Omental fat pad (tissue), 4 donors: ENCODE results near the gene MORC1. TPM values are rescaled to one million over a fixed set of nuclear protein-coding genes. Genes with fewer than 3 reads are reported as not detected.

ENCODE experiments used
- ATAC-seq: fragments of 150-250 bp; one replicate; pipeline ENCODE4 v1.9.1; 2016; ENCODE audit warnings: mild to moderate bottlenecking, moderate library complexity; ENCODE audit not compliant: low FRiP score
- DNase-seq: peaks from one replicate; pipeline ENCODE4 v3.0.0-alpha.2; 2019; ENCODE audit warnings: low spot score
- CTCF ChIP-seq, 3 donors: fragments of 450-650 bp; IDR thresholded peaks; one replicate each; pipeline ENCODE4 v1.5.1; 2016 to 2017; ENCODE audit warnings: antibody characterized with exemption in 3 of 3, mild to moderate bottlenecking in 3 of 3, moderate library complexity in 2 of 3
- total RNA-seq, 4 donors: library from RNA; depleted of rRNA; stranded (reverse); fragments of >200 nt; gene quantifications; one replicate each; pipeline ENCODE4 v1.1.0, GENCODE V29; 2016

The MORC1 gene
- total RNA-seq, 4 donors from 2014 or later: 0.09 TPM; not detected in 3

DNA sequence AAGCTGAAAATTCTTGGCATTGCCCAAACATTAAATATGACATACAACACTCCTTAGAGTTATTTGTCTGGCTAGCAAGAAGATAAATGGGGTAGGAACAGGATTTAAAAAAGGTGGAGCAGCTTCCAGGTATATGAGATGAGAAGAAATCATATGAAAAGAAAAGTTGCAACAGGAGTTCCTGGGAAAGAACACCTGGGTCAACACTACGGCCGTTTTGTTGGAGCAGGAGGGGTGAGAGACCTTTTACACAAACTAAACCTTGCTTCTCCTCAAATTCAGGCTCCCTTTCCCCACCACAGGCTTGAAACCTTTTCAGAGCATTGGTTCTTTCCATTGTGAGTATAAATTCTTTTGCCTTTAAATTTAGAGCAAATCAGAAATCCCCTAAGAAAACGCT is 145.5 kb downstream of the MORC1 start:
- ATAC-seq (no peak), DNase-seq (no peak)
- no peak for TF ChIP-seq CTCF (IDR thresholded peaks at IDR 0.05)

- no peak for ATAC-seq
- no peak for TF ChIP-seq CTCF (IDR thresholded peaks at IDR 0.05)
- no peak for DNase-seq
Observed at GRCh38 chr3:108970561-108970960, 147.4 kb downstream of the MORC1 start.

- DNase-seq (no peak), ATAC-seq (no peak)
- TF ChIP-seq CTCF (IDR thresholded peaks at IDR 0.05): no peak
Observed at GRCh38 chr3:108966773-108967172, 151.2 kb downstream of the MORC1 start.

- DNase-seq (no peak), ATAC-seq (no peak)
- TF ChIP-seq CTCF (IDR thresholded peaks at IDR 0.05): no peak
Observed at GRCh38 chr3:108959017-108959416, 158.9 kb downstream of the MORC1 start.

DNA sequence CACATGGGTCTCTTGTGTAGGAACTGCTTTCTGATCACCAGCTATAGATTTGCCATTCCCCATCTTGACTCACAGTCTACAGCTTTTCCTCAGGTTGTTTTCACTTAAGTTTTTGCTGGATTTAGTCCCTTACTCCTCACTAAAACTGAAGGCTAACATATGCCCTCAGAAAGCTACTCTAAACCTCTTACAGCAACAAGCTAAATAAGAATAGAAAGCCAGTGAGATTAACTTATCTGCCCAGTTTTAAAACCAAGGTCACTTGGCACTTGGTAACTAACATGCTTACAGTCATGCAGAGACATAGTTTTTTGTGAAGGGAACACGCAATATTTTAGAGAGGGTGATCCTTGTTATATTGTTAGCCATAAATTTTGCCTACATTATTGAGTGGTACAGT is 164.2 kb downstream of the MORC1 start, which contains the start of gene GUCA1C:
TSS of gene GUCA1C (minus strand) at position 180 of the 400 bp plus-strand sequence. CDS start at position 63, 117 bp downstream.
- no peak for DNase-seq
- ATAC-seq: no peak
- TF ChIP-seq CTCF (IDR thresholded peaks at IDR 0.05): no peak

DNA sequence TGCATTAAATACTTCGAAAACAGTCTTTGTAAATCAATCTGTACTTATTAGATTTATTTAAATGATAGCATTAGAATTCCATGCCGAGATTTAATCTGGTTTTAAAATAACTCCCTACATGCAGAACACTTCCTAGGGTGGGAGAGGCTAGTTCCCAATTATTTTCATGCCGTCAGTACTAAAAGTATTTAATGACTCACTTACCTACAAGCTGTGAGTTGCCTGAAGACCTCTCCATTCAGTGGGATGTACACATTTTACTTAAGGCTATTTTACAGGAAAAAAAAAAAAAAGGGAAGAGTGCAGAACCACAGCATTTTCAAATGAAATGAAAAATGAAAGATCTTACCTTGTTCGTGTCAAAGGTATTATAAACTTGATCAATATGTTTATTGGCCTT is 164.7 kb downstream of the MORC1 start:
- DNase-seq (no peak), ATAC-seq (no peak)
- no peak for TF ChIP-seq CTCF (IDR thresholded peaks at IDR 0.05)

DNA sequence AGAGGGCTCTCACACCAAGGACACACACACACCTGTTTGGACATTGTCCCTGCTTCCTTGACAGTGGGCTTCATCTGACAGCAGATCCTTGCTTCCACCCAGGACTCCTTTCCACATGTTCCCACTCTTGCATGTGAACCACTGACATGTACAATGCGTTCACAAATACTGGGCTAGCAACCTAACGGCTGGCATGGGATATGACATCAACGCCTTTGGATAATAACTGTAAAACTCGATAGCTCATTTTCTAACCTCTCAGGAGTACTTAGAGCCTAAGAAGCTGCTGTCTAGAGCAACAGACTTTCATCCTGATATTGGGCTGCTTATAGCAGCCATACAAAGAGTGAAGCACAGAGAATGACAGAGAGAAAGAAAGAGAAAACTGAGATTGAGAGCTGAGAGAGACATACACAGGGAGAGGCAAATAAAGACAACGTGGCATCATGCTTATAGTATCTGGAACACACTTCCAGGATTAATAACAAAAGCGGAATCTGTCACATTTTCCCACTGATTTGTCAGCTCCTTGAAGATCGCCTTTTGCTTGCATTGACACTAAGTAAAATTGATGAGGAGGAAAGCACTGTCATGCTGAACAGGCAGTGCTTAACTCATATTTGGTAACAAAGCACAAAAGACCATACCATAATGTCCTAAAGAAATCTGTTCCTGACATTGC is 166.0 kb downstream of the MORC1 start:
- no peak for TF ChIP-seq CTCF (IDR thresholded peaks at IDR 0.05)
- no peak for ATAC-seq
- DNase-seq: no peak
